Ovary (tissue), 3 donors: ENCODE data around the gene CTPS1.

Experiments
- CTCF ChIP-seq, 3 donors: fragments of 450-650 bp in 2 of 3; fragments of 200-600 bp in 1 of 3; IDR thresholded peaks; one replicate each; pipeline versions ENCODE4 v1.5.1 to v1.8.0; 2016 to 2022; ENCODE audit warnings: antibody characterized with exemption in 3 of 3, mild to moderate bottlenecking in 1 of 3
- POLR2A ChIP-seq: fragments of 450-650 bp; IDR thresholded peaks from one replicate; pipeline ENCODE4 v1.6.1; 2017; ENCODE audit warnings: antibody characterized with exemption, mild to moderate bottlenecking, moderate library complexity
- donor health status: DM: no; HTN: no; CAD: no.

- no peak for TF ChIP-seq CTCF (IDR thresholded peaks at IDR 0.05)
- no peak for TF ChIP-seq POLR2A
Observed at GRCh38 chr1:40986956-40987355, 7.5 kb downstream of the CTPS1 start.
